ENCODE measurements around the gene PPT2. TPM values are rescaled to one million over a fixed set of nuclear protein-coding genes. Genes with fewer than 3 reads are reported as not detected.

PPT2 gene
- total and polyA plus RNA-seq, 2 of the 8 experiments (the other 6 are each of a cell fraction or from before 2014, with no cell fraction given) = 24.1 to 39.5 TPM

DNA sequence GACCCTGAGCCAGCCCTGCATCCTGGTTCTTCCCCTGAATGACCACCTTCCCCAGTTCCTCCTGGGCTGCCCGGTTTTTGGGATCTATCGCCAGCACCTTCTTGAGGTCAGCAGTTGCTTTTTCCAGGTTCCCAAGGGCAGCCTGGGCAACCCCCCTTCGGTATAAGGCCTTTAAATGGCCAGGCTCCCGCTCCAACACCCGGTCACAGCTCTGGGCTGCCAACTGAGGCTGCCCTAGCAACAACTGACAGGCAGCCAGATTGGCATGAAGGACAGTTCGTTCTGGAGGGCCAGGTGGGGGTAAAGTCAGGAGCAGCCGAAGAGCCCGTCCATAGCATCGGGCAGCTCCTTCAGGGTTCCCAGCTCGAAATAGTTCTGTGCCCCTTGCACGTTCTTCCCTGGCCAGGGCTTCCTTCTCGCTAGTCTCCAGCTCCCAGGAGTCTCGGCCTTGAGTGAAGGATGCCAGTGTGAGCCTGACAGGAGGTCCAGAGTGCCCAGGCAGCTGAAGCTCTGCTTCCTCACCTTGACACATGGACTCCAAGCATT, 25.1 kb upstream of the PPT2 start:
- H3K79me1 ChIP-seq (ENCODE audit: low read depth, low read length) = peaks cover 2% of the 10 kb centered on the region; the same call in 1 of the 2 replicates
- no peak overlapping the region for H3K23ac ChIP-seq (ENCODE audit: insufficient read length)
- no peak overlapping the region for H4K91ac ChIP-seq (replicated peaks; ENCODE audit: insufficient read length, low read length)
- peak overlapping the region; percentile 82 to 91 for H3K4me2 ChIP-seq (ENCODE audit: insufficient read depth in 1 of 2, low read depth in 2 of 2, low read length in 2 of 2)
- peak overlapping the region; percentile 65; the same call in 1 of the 2 replicates for H3K27ac ChIP-seq (ENCODE audit: low read depth, low read length)
- WGBS, 2 experiments (ENCODE audit: extremely low coverage in 1 of 2, insufficient coverage in 1 of 2, insufficient read length in 1 of 2, insufficient replicate concordance in 2 of 2, low coverage in 1 of 2, low lambda C conversion rate in 2 of 2, missing lambda C conversion rate in 1 of 2) = 82% methylated on average over 13 of the region's 13 CpGs; no CpG with 5 or more reads in 1 of the 2 experiments
- no peak overlapping the region for H2AK5ac ChIP-seq (ENCODE audit: low read depth, low read length)
- no peak overlapping the region for H4K5ac ChIP-seq (ENCODE audit: insufficient read length, low read depth, low read length)
- no peak overlapping the region for H3K14ac ChIP-seq (ENCODE audit: insufficient read length)
- no peak overlapping the region for H2AFZ ChIP-seq (ENCODE audit: low read length)
- no peak overlapping the region for H3K18ac ChIP-seq (ENCODE audit: extremely low read depth, low read length)
- H3K4me1 ChIP-seq (replicated peaks in 1 of 4; ENCODE audit: control insufficient read depth in 3 of 4, insufficient read depth in 4 of 4, low read length in 3 of 4) = peaks cover 3 to 19% (median 8%) of the 10 kb centered on the region in 4 experiments; a peak in 6 of 7 replicates
- no peaks in the 10 kb centered on the region for H3K27me3 ChIP-seq (replicated peaks in 1 of 4; ENCODE audit: control insufficient read depth in 3 of 4, extremely low read depth in 1 of 4, insufficient read depth in 3 of 4, low read length in 3 of 4)
- H2BK5ac ChIP-seq (ENCODE audit: low read depth, low read length) = peak overlapping the region; percentile 16; the same call in 1 of the 2 replicates
- TF ChIP-seq CHD1 (IDR thresholded peaks at IDR 0.05; ENCODE audit: low read depth, low read length) (no peak), YY1 (IDR thresholded peaks at IDR 0.05; ENCODE audit: low read depth, low read length) (no peak), FOSL1 (IDR thresholded peaks at IDR 0.05; ENCODE audit: insufficient read depth, low read depth, low read length) (no peak), SP2 (IDR thresholded peaks at IDR 0.05; ENCODE audit: low read length) (no peak), TCF12 (IDR thresholded peaks at IDR 0.05; ENCODE audit: low read depth, low read length) (no peak), SIRT6 (IDR thresholded peaks at IDR 0.05; ENCODE audit: low read length) (no peak), CREB1 (IDR thresholded peaks at IDR 0.05) (no peak), GABPA (IDR thresholded peaks at IDR 0.05; ENCODE audit: borderline replicate concordance, insufficient read depth, low read length) (no peak), TEAD4 (IDR thresholded peaks at IDR 0.05; ENCODE audit: low read depth, low read length) (no peak)
- H2BK20ac ChIP-seq (ENCODE audit: low read length) = no peak overlapping the region
- no peaks in the 10 kb centered on the region for H4K20me1 ChIP-seq (replicated peaks in 1 of 2; ENCODE audit: control insufficient read depth in 1 of 2, insufficient read depth in 2 of 2, low read length in 2 of 2)
- no peak overlapping the region for H2BK15ac ChIP-seq (ENCODE audit: low read length)
- H2BK120ac ChIP-seq (replicated peaks; ENCODE audit: low read depth, low read length) = no peak overlapping the region
- CTCF ChIA-PET (ENCODE audit: partially characterized antibody) = interaction anchor here (1.0 to 5.6 kb wide), 9 partner anchors 11 to 53 kb away, joined by 3 to 76 read pairs (median 5); partner anchors contain the start of gene PRRT1
- peak overlapping the region in 1 of 4 experiments; percentile 21; a peak in 2 of 7 replicates for H3K9ac ChIP-seq (replicated peaks in 1 of 4; ENCODE audit: extremely low read depth in 1 of 4, low read depth in 3 of 4, low read length in 3 of 4)
- FAIRE-seq = no peak
- peaks cover 5% of the 10 kb centered on the region for H3K23me2 ChIP-seq (ENCODE audit: low read depth, low read length)
- peak overlapping the region in 3 of 4 experiments; percentile 78 to 94 (median 87); a peak in 3 of 8 replicates for H3K4me3 ChIP-seq (ENCODE audit: extremely low read depth in 1 of 4, insufficient read depth in 2 of 4, low read depth in 3 of 4, low read length in 4 of 4)
- H3K4ac ChIP-seq (replicated peaks; ENCODE audit: insufficient read length, low read depth, low read length) = no peak overlapping the region
- H3K36me3 ChIP-seq (ENCODE audit: control insufficient read depth in 2 of 4, insufficient read depth in 4 of 4, low read length in 3 of 4) = peaks cover 0 to 10% (median 4%) of the 10 kb centered on the region in 4 experiments; a peak in 4 of 8 replicates
- H3K9me3 ChIP-seq (ENCODE audit: insufficient read depth in 2 of 2, low read depth in 1 of 2, low read length in 1 of 2) = no peaks in the 10 kb centered on the region
- no peak for DNase-seq (ENCODE audit: low read depth in 1 of 2, low spot score in 2 of 2)
- H2BK12ac ChIP-seq (ENCODE audit: low read depth, low read length) = 0 out of 2 replicates have a peak overlapping the region, but pooled peaks have one; percentile 50
- H3K56ac ChIP-seq (replicated peaks; ENCODE audit: insufficient read length, low read depth, low read length) = no peak overlapping the region
- POLR2A ChIA-PET (ENCODE audit: partially characterized antibody) = interaction anchor here (0.8 to 6.5 kb wide), 18 partner anchors 8 to 843 kb away, joined by 3 to 70 read pairs (median 6); partner anchors contain the start of genes AGPAT1, DXO, PRRT1 and RNF5
- peaks cover 0 to 12% of the 10 kb centered on the region in 2 experiments; a peak in 1 of 4 replicates for H3K79me2 ChIP-seq (ENCODE audit: control insufficient read depth in 1 of 2, insufficient read depth in 2 of 2, low read length in 2 of 2)
- peak overlapping the region; percentile 23; the same call in 1 of the 2 replicates for H4K8ac ChIP-seq (ENCODE audit: extremely low read depth, insufficient read depth, low read length)

All from H1 (cell line).